HG02970 (cell line): ENCODE measurements around the gene GET4.
"Not testable (repeated sequence)": the region's sequence is repeated elsewhere in the genome, so short reads cannot be mapped to it uniquely, and the experiment has no call there.

Experiments used
- ATAC-seq: cut with Tn5 transposase; IDR thresholded peaks from one replicate; pipeline ENCODE4 v1.9.1; 2021; ENCODE audit warnings: mild to moderate bottlenecking, moderate library complexity, moderate number of reproducible peaks; ENCODE audit not compliant: unreplicated experiment, low FRiP score

Gene GET4

GRCh38 chr7:939843-940242 is 63.5 kb downstream of the GET4 start:
- no peak for ATAC-seq

GRCh38 chr7:940599-941408 is 64.5 kb downstream of the GET4 start:
- no peak for ATAC-seq

GRCh38 chr7:943793-944192 is 67.4 kb downstream of the GET4 start:
- ATAC-seq = not testable (repeated sequence)

GRCh38 chr7:944744-945143 is 68.4 kb downstream of the GET4 start:
- ATAC-seq = no peak

GRCh38 chr7:945147-945555 is 68.8 kb downstream of the GET4 start:
- ATAC-seq = no peak

GRCh38 chr7:945556-946255 is 69.4 kb downstream of the GET4 start:
- ATAC-seq = no peak
